OCI-LY1 (cell line): Measurements from ENCODE around the gene ZP4.

Source experiments
- EZH2 ChIP-seq: fragments of 200-600 bp; sonication (generic), shearing (Covaris generic); IDR thresholded peaks from 2 replicates; pipeline ENCODE4 v1.8.0; 2017; ENCODE audit warnings: borderline replicate concordance, mixed run types, mild to moderate bottlenecking, antibody characterized with exemption, low read length, moderate library complexity, mixed read lengths
- TF ChIP-seq, protein P1 (sequence below): fragments of 200-600 bp; sonication (generic), shearing (Covaris generic); IDR thresholded peaks from 2 replicates; pipeline ENCODE4 v1.5.1; 2017; ENCODE audit warnings: mild to moderate bottlenecking, antibody characterized with exemption, low read length, moderate library complexity, mixed read lengths

GRCh38 chr1:237861944-237862343, 28.8 kb downstream of the ZP4 start:
- TF ChIP-seq, protein P1, sequence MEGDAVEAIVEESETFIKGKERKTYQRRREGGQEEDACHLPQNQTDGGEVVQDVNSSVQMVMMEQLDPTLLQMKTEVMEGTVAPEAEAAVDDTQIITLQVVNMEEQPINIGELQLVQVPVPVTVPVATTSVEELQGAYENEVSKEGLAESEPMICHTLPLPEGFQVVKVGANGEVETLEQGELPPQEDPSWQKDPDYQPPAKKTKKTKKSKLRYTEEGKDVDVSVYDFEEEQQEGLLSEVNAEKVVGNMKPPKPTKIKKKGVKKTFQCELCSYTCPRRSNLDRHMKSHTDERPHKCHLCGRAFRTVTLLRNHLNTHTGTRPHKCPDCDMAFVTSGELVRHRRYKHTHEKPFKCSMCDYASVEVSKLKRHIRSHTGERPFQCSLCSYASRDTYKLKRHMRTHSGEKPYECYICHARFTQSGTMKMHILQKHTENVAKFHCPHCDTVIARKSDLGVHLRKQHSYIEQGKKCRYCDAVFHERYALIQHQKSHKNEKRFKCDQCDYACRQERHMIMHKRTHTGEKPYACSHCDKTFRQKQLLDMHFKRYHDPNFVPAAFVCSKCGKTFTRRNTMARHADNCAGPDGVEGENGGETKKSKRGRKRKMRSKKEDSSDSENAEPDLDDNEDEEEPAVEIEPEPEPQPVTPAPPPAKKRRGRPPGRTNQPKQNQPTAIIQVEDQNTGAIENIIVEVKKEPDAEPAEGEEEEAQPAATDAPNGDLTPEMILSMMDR, result no peak
- TF ChIP-seq EZH2, result no peak
